Measurements from ENCODE around the gene CHST9. TPM values are rescaled to one million over a fixed set of nuclear protein-coding genes. Genes with fewer than 3 reads are reported as not detected.

CHST9 gene
- polyA plus RNA-seq, 1 donor from 2014 or later: 0.32 TPM

DNA sequence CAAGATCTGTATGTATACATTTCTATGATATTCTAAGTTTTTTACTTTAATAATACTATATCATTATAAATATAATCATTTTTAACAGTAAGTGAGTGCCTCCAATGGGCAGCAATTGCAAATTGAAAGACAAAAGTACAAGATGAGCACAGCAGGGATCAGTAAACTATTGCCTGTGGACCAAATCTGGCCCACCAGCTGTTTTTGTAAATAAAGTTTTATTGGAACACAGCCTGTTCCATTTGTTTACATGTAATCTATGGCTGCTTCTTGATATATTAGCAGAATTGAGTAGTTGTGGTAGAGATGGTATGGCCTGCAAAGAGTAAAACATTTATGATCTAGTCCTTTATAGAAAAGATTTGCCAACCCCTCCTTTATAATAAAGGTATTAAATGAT is 43.2 kb downstream of the CHST9 start:
- no peak overlapping the region for H3K9ac ChIP-seq (ENCODE audit: low read length)
- no peak overlapping the region for H3K4me3 ChIP-seq (ENCODE audit: low read length)
- no peaks in the 10 kb centered on the region for H3K9me3 ChIP-seq (ENCODE audit: low read length)
- no peaks in the 10 kb centered on the region for H3K27me3 ChIP-seq (ENCODE audit: insufficient read depth, low read depth, low read length)
- no peaks in the 10 kb centered on the region for H4K20me1 ChIP-seq (ENCODE audit: insufficient read depth)
- H3K9me2 ChIP-seq (ENCODE audit: insufficient read depth, low read length): no peaks in the 10 kb centered on the region
- TF ChIP-seq EZH2 (IDR thresholded peaks at IDR 0.05; ENCODE audit: borderline replicate concordance, insufficient read depth, low read length, poor library complexity, severe bottlenecking) (no peak), TAF1 (IDR thresholded peaks at IDR 0.05; ENCODE audit: low read depth) (no peak), RAD21 (conservative IDR thresholded peaks at IDR 0.05) (no peak), EP300 (conservative IDR thresholded peaks at IDR 0.05; ENCODE audit: poor library complexity, severe bottlenecking) (no peak), POLR2AphosphoS5 (IDR thresholded peaks at IDR 0.05) (no peak), SMC3 (conservative IDR thresholded peaks at IDR 0.05; ENCODE audit: poor library complexity) (no peak), MXI1 (conservative IDR thresholded peaks at IDR 0.05; ENCODE audit: poor library complexity, severe bottlenecking) (no peak)
- TF ChIP-seq, protein P1, sequence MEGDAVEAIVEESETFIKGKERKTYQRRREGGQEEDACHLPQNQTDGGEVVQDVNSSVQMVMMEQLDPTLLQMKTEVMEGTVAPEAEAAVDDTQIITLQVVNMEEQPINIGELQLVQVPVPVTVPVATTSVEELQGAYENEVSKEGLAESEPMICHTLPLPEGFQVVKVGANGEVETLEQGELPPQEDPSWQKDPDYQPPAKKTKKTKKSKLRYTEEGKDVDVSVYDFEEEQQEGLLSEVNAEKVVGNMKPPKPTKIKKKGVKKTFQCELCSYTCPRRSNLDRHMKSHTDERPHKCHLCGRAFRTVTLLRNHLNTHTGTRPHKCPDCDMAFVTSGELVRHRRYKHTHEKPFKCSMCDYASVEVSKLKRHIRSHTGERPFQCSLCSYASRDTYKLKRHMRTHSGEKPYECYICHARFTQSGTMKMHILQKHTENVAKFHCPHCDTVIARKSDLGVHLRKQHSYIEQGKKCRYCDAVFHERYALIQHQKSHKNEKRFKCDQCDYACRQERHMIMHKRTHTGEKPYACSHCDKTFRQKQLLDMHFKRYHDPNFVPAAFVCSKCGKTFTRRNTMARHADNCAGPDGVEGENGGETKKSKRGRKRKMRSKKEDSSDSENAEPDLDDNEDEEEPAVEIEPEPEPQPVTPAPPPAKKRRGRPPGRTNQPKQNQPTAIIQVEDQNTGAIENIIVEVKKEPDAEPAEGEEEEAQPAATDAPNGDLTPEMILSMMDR (IDR thresholded peaks at IDR 0.05; ENCODE audit: poor library complexity, severe bottlenecking): no peak
- TF ChIP-seq, protein P2, sequence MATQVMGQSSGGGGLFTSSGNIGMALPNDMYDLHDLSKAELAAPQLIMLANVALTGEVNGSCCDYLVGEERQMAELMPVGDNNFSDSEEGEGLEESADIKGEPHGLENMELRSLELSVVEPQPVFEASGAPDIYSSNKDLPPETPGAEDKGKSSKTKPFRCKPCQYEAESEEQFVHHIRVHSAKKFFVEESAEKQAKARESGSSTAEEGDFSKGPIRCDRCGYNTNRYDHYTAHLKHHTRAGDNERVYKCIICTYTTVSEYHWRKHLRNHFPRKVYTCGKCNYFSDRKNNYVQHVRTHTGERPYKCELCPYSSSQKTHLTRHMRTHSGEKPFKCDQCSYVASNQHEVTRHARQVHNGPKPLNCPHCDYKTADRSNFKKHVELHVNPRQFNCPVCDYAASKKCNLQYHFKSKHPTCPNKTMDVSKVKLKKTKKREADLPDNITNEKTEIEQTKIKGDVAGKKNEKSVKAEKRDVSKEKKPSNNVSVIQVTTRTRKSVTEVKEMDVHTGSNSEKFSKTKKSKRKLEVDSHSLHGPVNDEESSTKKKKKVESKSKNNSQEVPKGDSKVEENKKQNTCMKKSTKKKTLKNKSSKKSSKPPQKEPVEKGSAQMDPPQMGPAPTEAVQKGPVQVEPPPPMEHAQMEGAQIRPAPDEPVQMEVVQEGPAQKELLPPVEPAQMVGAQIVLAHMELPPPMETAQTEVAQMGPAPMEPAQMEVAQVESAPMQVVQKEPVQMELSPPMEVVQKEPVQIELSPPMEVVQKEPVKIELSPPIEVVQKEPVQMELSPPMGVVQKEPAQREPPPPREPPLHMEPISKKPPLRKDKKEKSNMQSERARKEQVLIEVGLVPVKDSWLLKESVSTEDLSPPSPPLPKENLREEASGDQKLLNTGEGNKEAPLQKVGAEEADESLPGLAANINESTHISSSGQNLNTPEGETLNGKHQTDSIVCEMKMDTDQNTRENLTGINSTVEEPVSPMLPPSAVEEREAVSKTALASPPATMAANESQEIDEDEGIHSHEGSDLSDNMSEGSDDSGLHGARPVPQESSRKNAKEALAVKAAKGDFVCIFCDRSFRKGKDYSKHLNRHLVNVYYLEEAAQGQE (IDR thresholded peaks at IDR 0.05; ENCODE audit: borderline replicate concordance): no peak
- H3K36me3 ChIP-seq (ENCODE audit: insufficient read depth, low read length): no peaks in the 10 kb centered on the region
- no peaks in the 10 kb centered on the region for H3K79me2 ChIP-seq (replicated peaks; ENCODE audit: insufficient read depth, low read length)
- no peak overlapping the region for H2AFZ ChIP-seq (ENCODE audit: low read depth, low read length)
- H3F3A ChIP-seq (ENCODE audit: insufficient read depth, low read length, poor library complexity, severe bottlenecking): no peaks in the 10 kb centered on the region
- no peak overlapping the region for H3K4me2 ChIP-seq (ENCODE audit: low read length)
- H3K27ac ChIP-seq (ENCODE audit: low read length): no peak overlapping the region

DNA sequence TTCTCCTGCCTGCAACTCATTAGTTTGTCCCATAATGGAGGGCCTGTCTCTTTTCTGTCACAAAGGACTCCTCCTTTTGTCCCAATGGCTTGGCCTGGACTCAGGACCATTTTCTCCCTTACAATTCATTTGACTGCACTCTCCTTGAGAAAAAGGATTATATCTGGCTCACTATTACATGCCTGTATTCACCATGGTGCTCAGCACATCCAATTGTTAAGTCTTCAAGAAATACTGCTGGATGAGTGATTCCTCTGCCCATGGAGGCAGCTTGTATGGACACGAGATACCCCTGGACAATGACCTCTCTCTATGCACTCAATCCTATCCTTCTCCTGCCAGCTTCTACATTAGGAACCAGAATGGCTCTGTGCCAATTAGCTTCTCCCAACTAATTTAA is 47.0 kb downstream of the CHST9 start:
- no peaks in the 10 kb centered on the region for H3K36me3 ChIP-seq (ENCODE audit: insufficient read depth, low read length)

More for the DNA sequence above, 47.0 kb downstream of the CHST9 start:
- Histone ChIP-seq H3K79me2 (replicated peaks; ENCODE audit: insufficient read depth, low read length) (no peaks in the 10 kb centered on the region), H3F3A (ENCODE audit: insufficient read depth, low read length, poor library complexity, severe bottlenecking) (no peaks in the 10 kb centered on the region), H3K27ac (ENCODE audit: low read length) (no peak overlapping the region), H3K4me3 (ENCODE audit: low read length) (no peak overlapping the region), H3K9ac (ENCODE audit: low read length) (no peak overlapping the region), H3K27me3 (ENCODE audit: insufficient read depth, low read depth, low read length) (no peaks in the 10 kb centered on the region), H3K9me2 (ENCODE audit: insufficient read depth, low read length) (no peaks in the 10 kb centered on the region), H3K4me2 (ENCODE audit: low read length) (no peak overlapping the region), H2AFZ (ENCODE audit: low read depth, low read length) (no peak overlapping the region), H3K9me3 (ENCODE audit: low read length) (no peaks in the 10 kb centered on the region), H4K20me1 (ENCODE audit: insufficient read depth) (no peaks in the 10 kb centered on the region)
- TF ChIP-seq, protein P2 (IDR thresholded peaks at IDR 0.05; ENCODE audit: borderline replicate concordance): no peak
- TF ChIP-seq RAD21 (conservative IDR thresholded peaks at IDR 0.05) (no peak), MXI1 (conservative IDR thresholded peaks at IDR 0.05; ENCODE audit: poor library complexity, severe bottlenecking) (no peak), POLR2AphosphoS5 (IDR thresholded peaks at IDR 0.05) (no peak), EP300 (conservative IDR thresholded peaks at IDR 0.05; ENCODE audit: poor library complexity, severe bottlenecking) (no peak), TAF1 (IDR thresholded peaks at IDR 0.05; ENCODE audit: low read depth) (no peak), EZH2 (IDR thresholded peaks at IDR 0.05; ENCODE audit: borderline replicate concordance, insufficient read depth, low read length, poor library complexity, severe bottlenecking) (no peak), SMC3 (conservative IDR thresholded peaks at IDR 0.05; ENCODE audit: poor library complexity) (no peak)
- TF ChIP-seq, protein P1 (IDR thresholded peaks at IDR 0.05; ENCODE audit: poor library complexity, severe bottlenecking): no peak

All from neural cell (in vitro differentiated cells).